ENCODE measurements around the gene PIEZO1. TPM values are rescaled to one million over a fixed set of nuclear protein-coding genes. Genes with fewer than 3 reads are reported as not detected.

Gene PIEZO1
- total and polyA plus RNA-seq, 9 of the 15 experiments (the other 6 are each of a cell fraction or from before 2014, with no cell fraction given) = 3.6 to 432 (median 131) TPM

- no peak; the same call in 1 of the 2 replicates for TF ChIP-seq ZBTB34 (CRISPR knock-in tag; IDR thresholded peaks at IDR 0.05)
- TF ChIP-seq ZBED1 (IDR thresholded peaks at IDR 0.05) = no peak
- peak; percentile 81 for TF ChIP-seq ZNF766 (CRISPR knock-in tag; conservative IDR thresholded peaks at IDR 0.05)
- TF ChIP-seq TCF15 (CRISPR knock-in tag; IDR thresholded peaks at IDR 0.05) = no peak
- no peak for TF ChIP-seq ELK1 (CRISPR knock-in tag; IDR thresholded peaks at IDR 0.05)
- TF ChIP-seq FOSL1 (tag; conservative IDR thresholded peaks at IDR 0.05) = peak; percentile 57
- TF ChIP-seq ZNF583 (CRISPR knock-in tag; IDR thresholded peaks at IDR 0.05) = peak; percentile 45; the same call in 1 of the 2 replicates
- no peak; the same call in none of the 2 replicates for TF ChIP-seq HMGXB4 (CRISPR knock-in tag; IDR thresholded peaks at IDR 0.05)
- TF ChIP-seq PTRF (tag; IDR thresholded peaks at IDR 0.05) = no peak
- TF ChIP-seq ZNF551 (CRISPR knock-in tag; IDR thresholded peaks at IDR 0.05) = no peak
- 0 out of 2 replicates have a peak, but pooled peaks have one; percentile 53 for TF ChIP-seq IRF9 (tag; IDR thresholded peaks at IDR 0.05)
- TF ChIP-seq SFPQ (IDR thresholded peaks at IDR 0.05; ENCODE audit: low read depth, low read length) = no peak
- no peak for TF ChIP-seq HNRNPK (IDR thresholded peaks at IDR 0.05; ENCODE audit: low read depth, low read length, poor library complexity, severe bottlenecking)
- no peak for TF ChIP-seq EHMT2 (IDR thresholded peaks at IDR 0.05)
- peak; percentile 64; the same call in 1 of the 2 replicates for TF ChIP-seq KLF13 (tag; IDR thresholded peaks at IDR 0.05; ENCODE audit: borderline replicate concordance, low read depth)
- no peak for TF ChIP-seq DEAF1 (CRISPR knock-in tag; IDR thresholded peaks at IDR 0.05)
- TF ChIP-seq PYGO2 (tag; IDR thresholded peaks at IDR 0.05) = no peak
These were observed 14.3 kb downstream of the PIEZO1 start (continued) for GRCh38 chr16:88770461-88771293.
